ENCODE results near the gene RAP1B.
"Not testable (repeated sequence)": the region's sequence is repeated elsewhere in the genome, so short reads cannot be mapped to it uniquely, and the experiment has no call there.

Gene RAP1B

DNA sequence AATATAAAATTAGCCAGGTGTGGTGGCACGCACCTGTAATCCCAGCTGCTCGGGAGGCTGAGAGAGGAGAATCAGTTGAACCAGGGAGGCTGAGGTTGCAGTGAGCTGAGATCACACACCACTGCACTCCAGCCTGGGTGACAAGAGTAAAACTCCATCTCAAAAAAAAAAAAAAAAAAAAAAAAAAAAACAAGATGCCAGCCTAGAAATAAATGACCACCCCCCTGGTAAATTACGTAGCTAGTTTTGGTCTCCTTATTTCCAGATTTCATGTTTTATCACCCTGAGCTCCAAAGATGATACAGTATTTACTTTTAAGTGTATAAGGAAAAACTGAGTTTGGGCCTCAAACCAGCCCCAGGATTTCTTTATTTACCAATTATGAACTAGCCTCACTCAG lies 26.7 kb downstream of the RAP1B start:
- H3K4ac ChIP-seq (ENCODE audit: low read length); H2BK5ac ChIP-seq (ENCODE audit: low read length); H3K14ac ChIP-seq (ENCODE audit: low read length); H2AK5ac ChIP-seq (ENCODE audit: low read depth, low read length); H3K4me3 ChIP-seq (ENCODE audit: low read length in 2 of 2); H3K4me2 ChIP-seq (ENCODE audit: insufficient read depth, low read length, poor library complexity, severe bottlenecking); H2BK15ac ChIP-seq (ENCODE audit: low read length); H2BK12ac ChIP-seq (ENCODE audit: low read length); H2AFZ ChIP-seq (ENCODE audit: low read length); H3K23ac ChIP-seq (ENCODE audit: low read depth, low read length, poor library complexity); H3K27me3 ChIP-seq (ENCODE audit: control insufficient read depth in 3 of 3, insufficient read depth in 3 of 3, low read depth in 1 of 3, low read length in 3 of 3); H3K9me3 ChIP-seq (replicated peaks in 1 of 2; ENCODE audit: control insufficient read depth in 2 of 2, insufficient read depth in 1 of 2, low read depth in 1 of 2, low read length in 2 of 2); H3K27ac ChIP-seq (replicated peaks; ENCODE audit: low read length); H4K8ac ChIP-seq (ENCODE audit: low read depth, low read length); H3K18ac ChIP-seq (ENCODE audit: low read length); H3K4me1 ChIP-seq (ENCODE audit: control insufficient read depth in 2 of 2, insufficient read depth in 1 of 2, low read depth in 1 of 2, low read length in 2 of 2); H3K79me1 ChIP-seq (ENCODE audit: low read depth, low read length); H3K9ac ChIP-seq (ENCODE audit: low read depth, low read length, poor library complexity); H2BK120ac ChIP-seq (ENCODE audit: low read depth, low read length); DNase-seq (ENCODE audit: low spot score); H4K91ac ChIP-seq (ENCODE audit: low read depth, low read length, poor library complexity): not testable (repeated sequence)
- no CpG with 5 or more reads among the region's 3 CpGs for WGBS, 2 donors (ENCODE audit: extremely low coverage in 2 of 2, insufficient read length in 2 of 2, insufficient replicate concordance in 1 of 2)
- H3K36me3 ChIP-seq (replicated peaks in 1 of 2; ENCODE audit: control insufficient read depth in 2 of 2, insufficient read depth in 2 of 2, low read length in 2 of 2): peaks cover 2 to 19% of the 10 kb centered on the region in 2 donors

DNA sequence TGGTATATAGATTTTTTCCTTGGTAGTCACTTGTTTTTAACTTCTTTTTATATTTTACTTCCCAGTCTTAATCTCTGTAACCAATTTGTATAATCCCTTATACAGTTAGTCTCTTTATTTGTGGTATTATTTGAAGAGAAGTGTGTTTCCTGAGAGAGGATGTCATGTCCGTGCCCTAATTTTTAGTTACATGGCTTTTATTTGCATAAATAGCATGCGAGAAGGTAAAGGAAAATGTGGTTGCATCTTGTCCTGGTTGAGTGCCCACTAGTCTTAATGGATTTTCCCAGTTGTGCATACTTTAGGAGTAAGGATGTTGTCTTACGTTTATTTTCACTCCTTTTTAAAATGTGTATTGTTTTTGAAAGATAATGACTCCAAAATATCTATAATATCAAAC lies 27.5 kb downstream of the RAP1B start:
- H2BK12ac ChIP-seq (ENCODE audit: low read length): no peak overlapping the region
- H3K9ac ChIP-seq (ENCODE audit: low read depth, low read length, poor library complexity): no peak overlapping the region
- H2AFZ ChIP-seq (ENCODE audit: low read length): no peak overlapping the region
- no peak for DNase-seq (ENCODE audit: low spot score)
- no peak overlapping the region for H3K14ac ChIP-seq (ENCODE audit: low read length)
- no peak overlapping the region for H3K4me2 ChIP-seq (ENCODE audit: insufficient read depth, low read length, poor library complexity, severe bottlenecking)
- H2BK5ac ChIP-seq (ENCODE audit: low read length): no peak overlapping the region
- peaks cover 4% of the 10 kb centered on the region for H3K79me1 ChIP-seq (ENCODE audit: low read depth, low read length)
- no peak overlapping the region for H2AK5ac ChIP-seq (ENCODE audit: low read depth, low read length)
- H3K36me3 ChIP-seq (replicated peaks in 1 of 2; ENCODE audit: control insufficient read depth in 2 of 2, insufficient read depth in 2 of 2, low read length in 2 of 2): peaks cover 2 to 26% of the 10 kb centered on the region in 2 donors
- H3K9me3 ChIP-seq (replicated peaks in 1 of 2; ENCODE audit: control insufficient read depth in 2 of 2, insufficient read depth in 1 of 2, low read depth in 1 of 2, low read length in 2 of 2): no peaks in the 10 kb centered on the region
- H3K4me1 ChIP-seq (ENCODE audit: control insufficient read depth in 2 of 2, insufficient read depth in 1 of 2, low read depth in 1 of 2, low read length in 2 of 2): no peaks in the 10 kb centered on the region
- no peak overlapping the region for H4K91ac ChIP-seq (ENCODE audit: low read depth, low read length, poor library complexity)
- no peaks in the 10 kb centered on the region for H3K27me3 ChIP-seq (ENCODE audit: control insufficient read depth in 3 of 3, insufficient read depth in 3 of 3, low read depth in 1 of 3, low read length in 3 of 3)
- H3K18ac ChIP-seq (ENCODE audit: low read length): no peak overlapping the region
- no peak overlapping the region for H3K4ac ChIP-seq (ENCODE audit: low read length)
- H2BK120ac ChIP-seq (ENCODE audit: low read depth, low read length): no peak overlapping the region
- no peak overlapping the region for H3K4me3 ChIP-seq (ENCODE audit: low read length in 2 of 2)
- H3K27ac ChIP-seq (replicated peaks; ENCODE audit: low read length): no peak overlapping the region
- WGBS, 2 donors (ENCODE audit: extremely low coverage in 2 of 2, insufficient read length in 2 of 2, insufficient replicate concordance in 1 of 2): no CpG with 5 or more reads among the region's 3 CpGs
- no peak overlapping the region for H4K8ac ChIP-seq (ENCODE audit: low read depth, low read length)
- no peak overlapping the region for H3K23ac ChIP-seq (ENCODE audit: low read depth, low read length, poor library complexity)
- H2BK15ac ChIP-seq (ENCODE audit: low read length): no peak overlapping the region

DNA sequence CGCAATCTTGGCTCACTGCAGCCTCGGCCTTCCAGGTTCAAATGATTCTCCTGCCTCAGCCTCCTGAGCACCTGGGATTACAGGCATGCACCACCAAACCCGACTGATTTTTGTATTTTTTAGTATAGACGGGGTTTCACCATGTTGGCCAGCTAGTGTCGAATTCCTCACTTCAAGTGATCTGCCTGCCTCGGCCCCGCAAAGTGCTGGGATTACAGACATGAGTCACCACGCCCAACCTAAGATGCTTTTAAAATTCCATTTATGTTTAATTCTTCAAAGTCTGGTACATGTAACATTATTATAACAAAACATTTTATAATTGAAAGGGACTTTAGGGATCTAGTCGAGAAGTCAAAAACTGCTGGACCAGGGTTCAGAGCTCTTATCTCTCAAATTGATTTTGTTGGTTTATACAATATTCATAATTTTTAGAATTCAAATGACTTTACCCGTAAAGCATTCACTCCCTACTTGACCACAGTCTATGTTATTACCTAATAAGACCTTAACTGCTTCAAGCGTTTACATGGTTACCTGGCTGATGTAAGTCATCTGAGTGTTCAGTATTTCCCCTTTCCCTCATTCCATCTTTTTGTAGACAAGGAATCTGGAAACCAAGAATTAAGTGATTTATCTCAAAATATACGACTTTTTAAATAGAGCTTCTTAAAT lies 28.2 kb downstream of the RAP1B start:
- Histone ChIP-seq H2AFZ (ENCODE audit: low read length) (no peak overlapping the region), H3K18ac (ENCODE audit: low read length) (no peak overlapping the region), H3K27ac (replicated peaks; ENCODE audit: low read length) (no peak overlapping the region), H3K4me2 (ENCODE audit: insufficient read depth, low read length, poor library complexity, severe bottlenecking) (no peak overlapping the region), H3K4me1 (ENCODE audit: control insufficient read depth in 2 of 2, insufficient read depth in 1 of 2, low read depth in 1 of 2, low read length in 2 of 2) (no peaks in the 10 kb centered on the region), H3K4me3 (ENCODE audit: low read length in 2 of 2) (no peak overlapping the region), H3K23ac (ENCODE audit: low read depth, low read length, poor library complexity) (no peak overlapping the region), H2BK15ac (ENCODE audit: low read length) (no peak overlapping the region), H3K14ac (ENCODE audit: low read length) (no peak overlapping the region), H3K27me3 (ENCODE audit: control insufficient read depth in 3 of 3, insufficient read depth in 3 of 3, low read depth in 1 of 3, low read length in 3 of 3) (no peaks in the 10 kb centered on the region), H3K9ac (ENCODE audit: low read depth, low read length, poor library complexity) (no peak overlapping the region), H2BK12ac (ENCODE audit: low read length) (no peak overlapping the region), H3K79me1 (ENCODE audit: low read depth, low read length) (peaks cover 4% of the 10 kb centered on the region), H3K36me3 (replicated peaks in 1 of 2; ENCODE audit: control insufficient read depth in 2 of 2, insufficient read depth in 2 of 2, low read length in 2 of 2) (peaks cover 2 to 26% of the 10 kb centered on the region in 2 donors), H2BK120ac (ENCODE audit: low read depth, low read length) (no peak overlapping the region), H3K4ac (ENCODE audit: low read length) (no peak overlapping the region), H2AK5ac (ENCODE audit: low read depth, low read length) (no peak overlapping the region), H4K91ac (ENCODE audit: low read depth, low read length, poor library complexity) (no peak overlapping the region), H2BK5ac (ENCODE audit: low read length) (no peak overlapping the region), H3K9me3 (replicated peaks in 1 of 2; ENCODE audit: control insufficient read depth in 2 of 2, insufficient read depth in 1 of 2, low read depth in 1 of 2, low read length in 2 of 2) (no peaks in the 10 kb centered on the region), H4K8ac (ENCODE audit: low read depth, low read length) (no peak overlapping the region)
- DNase-seq (ENCODE audit: low spot score): no peak
- WGBS, 2 donors (ENCODE audit: extremely low coverage in 2 of 2, insufficient read length in 2 of 2, insufficient replicate concordance in 1 of 2): no CpG with 5 or more reads among the region's 12 CpGs

DNA sequence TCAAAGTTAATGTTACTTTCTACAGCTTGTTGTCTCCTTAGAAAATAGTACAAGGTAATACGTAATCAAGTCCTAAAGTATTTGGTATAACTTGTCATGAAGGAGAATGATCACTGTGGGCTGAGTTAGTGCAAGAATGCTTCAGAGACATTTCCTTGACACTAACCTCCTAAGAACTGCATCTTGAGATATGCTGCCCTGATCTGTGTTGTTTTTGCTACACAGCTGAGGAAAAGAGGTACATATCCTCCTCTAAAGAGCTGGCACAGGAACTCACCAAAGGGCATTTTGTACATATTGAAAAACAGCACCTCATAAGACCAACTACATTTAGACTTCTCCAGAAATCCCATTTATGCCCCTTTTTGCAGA lies 28.7 kb downstream of the RAP1B start:
- no peak overlapping the region for H3K23ac ChIP-seq (ENCODE audit: low read depth, low read length, poor library complexity)
- no peak overlapping the region for H3K18ac ChIP-seq (ENCODE audit: low read length)
- H2BK15ac ChIP-seq (ENCODE audit: low read length): no peak overlapping the region
- no peaks in the 10 kb centered on the region for H3K27me3 ChIP-seq (ENCODE audit: control insufficient read depth in 3 of 3, insufficient read depth in 3 of 3, low read depth in 1 of 3, low read length in 3 of 3)
- H2AK5ac ChIP-seq (ENCODE audit: low read depth, low read length): no peak overlapping the region
- no peak overlapping the region for H2BK5ac ChIP-seq (ENCODE audit: low read length)
- no peak for DNase-seq (ENCODE audit: low spot score)
- WGBS, 2 donors (ENCODE audit: extremely low coverage in 2 of 2, insufficient read length in 2 of 2, insufficient replicate concordance in 1 of 2): no CpG with 5 or more reads among the region's 1 CpG
- no peak overlapping the region for H3K4ac ChIP-seq (ENCODE audit: low read length)
- H2AFZ ChIP-seq (ENCODE audit: low read length): no peak overlapping the region
- no peak overlapping the region for H2BK12ac ChIP-seq (ENCODE audit: low read length)
- H3K9ac ChIP-seq (ENCODE audit: low read depth, low read length, poor library complexity): no peak overlapping the region
- H3K36me3 ChIP-seq (replicated peaks in 1 of 2; ENCODE audit: control insufficient read depth in 2 of 2, insufficient read depth in 2 of 2, low read length in 2 of 2): peaks cover 2 to 26% of the 10 kb centered on the region in 2 donors
- no peak overlapping the region for H2BK120ac ChIP-seq (ENCODE audit: low read depth, low read length)
- no peak overlapping the region for H3K14ac ChIP-seq (ENCODE audit: low read length)
- no peak overlapping the region for H3K4me2 ChIP-seq (ENCODE audit: insufficient read depth, low read length, poor library complexity, severe bottlenecking)
- H4K91ac ChIP-seq (ENCODE audit: low read depth, low read length, poor library complexity): no peak overlapping the region
- H3K4me1 ChIP-seq (ENCODE audit: control insufficient read depth in 2 of 2, insufficient read depth in 1 of 2, low read depth in 1 of 2, low read length in 2 of 2): no peaks in the 10 kb centered on the region
- H4K8ac ChIP-seq (ENCODE audit: low read depth, low read length): no peak overlapping the region
- H3K79me1 ChIP-seq (ENCODE audit: low read depth, low read length): peaks cover 4% of the 10 kb centered on the region
- H3K27ac ChIP-seq (replicated peaks; ENCODE audit: low read length): no peak overlapping the region
- no peaks in the 10 kb centered on the region for H3K9me3 ChIP-seq (replicated peaks in 1 of 2; ENCODE audit: control insufficient read depth in 2 of 2, insufficient read depth in 1 of 2, low read depth in 1 of 2, low read length in 2 of 2)
- no peak overlapping the region for H3K4me3 ChIP-seq (ENCODE audit: low read length in 2 of 2)

All from neuronal stem cell (in vitro differentiated cells).